Bronchial epithelial cell (primary cell): ENCODE measurements around the gene SPAG16. TPM values are rescaled to one million over a fixed set of nuclear protein-coding genes. Genes with fewer than 3 reads are reported as not detected.

Experiments used
- DNase-seq: peaks from one replicate; pipeline ENCODE4 v3.0.0-alpha.2; 2010; ENCODE audit warnings: low read depth
- FAIRE-seq: peaks from 2 replicates; lab custom pipeline; 2011; peaks lifted over from hg19 to GRCh38; lab: Jason Lieb, UNC
- H3K27me3 ChIP-seq: 2 replicates; pipeline ENCODE4 v1.5.1; 2011; ENCODE audit warnings: low read length; ENCODE audit not compliant: control insufficient read depth, insufficient read depth
- H3K36me3 ChIP-seq: 2 replicates; pipeline ENCODE4 v1.5.1; 2011; ENCODE audit warnings: low read length; ENCODE audit not compliant: control insufficient read depth, insufficient read depth
- H3K4me3 ChIP-seq: 2 replicates; pipeline ENCODE4 v1.5.1; 2011; ENCODE audit warnings: mild to moderate bottlenecking, low read depth, low read length, control low read depth
- total RNA-seq: library from RNA; depleted of rRNA; stranded (reverse); fragments of >200 nt; gene quantifications from 2 replicates; pipeline ENCODE4 v1.2.1, GENCODE V29; 2014
- TF ChIP-seq, protein P1 (sequence below): IDR thresholded peaks from 2 replicates; pipeline ENCODE4 v1.5.1; 2011; ENCODE audit warnings: mild to moderate bottlenecking, moderate library complexity, low read length, control low read depth, inconsistent platforms; ENCODE audit not compliant: insufficient read depth, severe bottlenecking

The SPAG16 gene
- total RNA-seq, 1 donor from 2014 or later, result 10.8 TPM

GRCh38 chr2:213722565-213722964 is 438.3 kb downstream of the SPAG16 start:
- no peaks in the 10 kb centered on the region for H3K36me3 ChIP-seq
- DNase-seq, result no peak
- FAIRE-seq, result no peak
- H3K27me3 ChIP-seq, result no peaks in the 10 kb centered on the region
- no peak overlapping the region for H3K4me3 ChIP-seq
- TF ChIP-seq, protein P1, sequence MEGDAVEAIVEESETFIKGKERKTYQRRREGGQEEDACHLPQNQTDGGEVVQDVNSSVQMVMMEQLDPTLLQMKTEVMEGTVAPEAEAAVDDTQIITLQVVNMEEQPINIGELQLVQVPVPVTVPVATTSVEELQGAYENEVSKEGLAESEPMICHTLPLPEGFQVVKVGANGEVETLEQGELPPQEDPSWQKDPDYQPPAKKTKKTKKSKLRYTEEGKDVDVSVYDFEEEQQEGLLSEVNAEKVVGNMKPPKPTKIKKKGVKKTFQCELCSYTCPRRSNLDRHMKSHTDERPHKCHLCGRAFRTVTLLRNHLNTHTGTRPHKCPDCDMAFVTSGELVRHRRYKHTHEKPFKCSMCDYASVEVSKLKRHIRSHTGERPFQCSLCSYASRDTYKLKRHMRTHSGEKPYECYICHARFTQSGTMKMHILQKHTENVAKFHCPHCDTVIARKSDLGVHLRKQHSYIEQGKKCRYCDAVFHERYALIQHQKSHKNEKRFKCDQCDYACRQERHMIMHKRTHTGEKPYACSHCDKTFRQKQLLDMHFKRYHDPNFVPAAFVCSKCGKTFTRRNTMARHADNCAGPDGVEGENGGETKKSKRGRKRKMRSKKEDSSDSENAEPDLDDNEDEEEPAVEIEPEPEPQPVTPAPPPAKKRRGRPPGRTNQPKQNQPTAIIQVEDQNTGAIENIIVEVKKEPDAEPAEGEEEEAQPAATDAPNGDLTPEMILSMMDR, result no peak

DNA sequence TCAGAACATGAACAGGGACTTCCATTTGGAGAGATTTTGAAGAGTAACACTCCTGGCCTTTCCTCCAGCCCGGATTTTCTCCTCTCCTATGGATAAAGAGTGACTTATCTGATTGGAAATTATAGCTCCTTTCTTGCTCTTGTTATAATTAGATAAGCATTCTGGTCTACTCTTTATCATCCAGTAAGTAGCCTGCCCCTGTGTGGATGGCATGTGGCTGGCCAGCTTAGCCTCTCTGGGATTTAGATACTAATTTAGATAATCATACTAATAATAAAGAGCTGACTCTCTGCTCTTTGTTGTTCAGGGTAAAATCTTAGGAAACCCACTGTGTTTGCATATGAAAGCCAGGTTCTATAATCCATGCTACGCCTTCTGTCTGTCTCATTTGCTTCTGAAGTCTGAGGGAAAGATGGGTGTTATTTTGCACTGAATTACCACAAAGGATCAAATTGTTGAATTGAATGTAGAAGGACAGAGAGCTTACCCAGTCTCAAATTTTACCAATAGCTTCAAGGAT is 438.8 kb downstream of the SPAG16 start:
- TF ChIP-seq, protein P1, result no peak
- no peaks in the 10 kb centered on the region for H3K36me3 ChIP-seq
- FAIRE-seq, result no peak
- no peak for DNase-seq
- H3K27me3 ChIP-seq, result no peaks in the 10 kb centered on the region
- no peak overlapping the region for H3K4me3 ChIP-seq

GRCh38 chr2:213723707-213724106 is 439.4 kb downstream of the SPAG16 start:
- DNase-seq (no peak), FAIRE-seq (no peak)
- TF ChIP-seq, protein P1, result no peak
- Histone ChIP-seq H3K27me3 (no peaks in the 10 kb centered on the region), H3K36me3 (no peaks in the 10 kb centered on the region), H3K4me3 (no peak overlapping the region)

DNA sequence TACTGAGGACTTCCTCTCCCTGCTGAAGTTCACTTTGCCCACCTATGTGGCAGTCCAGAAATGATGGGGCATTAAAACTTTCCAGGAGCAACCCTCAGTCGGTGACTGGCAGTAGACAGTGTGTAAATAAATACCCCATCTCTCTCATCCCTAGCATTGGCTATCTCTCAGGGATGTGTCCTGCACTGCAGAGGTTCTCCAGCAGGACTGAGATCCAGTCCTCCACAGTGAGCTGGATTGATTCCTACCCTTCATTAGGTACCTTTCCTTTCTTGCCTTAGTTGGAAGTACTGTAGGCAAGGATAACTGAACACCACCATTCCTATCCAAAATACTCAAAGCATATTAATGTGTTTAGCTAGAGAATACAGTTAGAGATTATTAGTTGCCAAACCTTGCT is 441.8 kb downstream of the SPAG16 start:
- no peak for DNase-seq
- no peaks in the 10 kb centered on the region for H3K27me3 ChIP-seq
- H3K4me3 ChIP-seq, result no peak overlapping the region
- no peaks in the 10 kb centered on the region for H3K36me3 ChIP-seq
- FAIRE-seq, result no peak
- TF ChIP-seq, protein P1, result no peak

GRCh38 chr2:213733893-213734292 is 449.6 kb downstream of the SPAG16 start:
- Histone ChIP-seq H3K4me3 (no peak overlapping the region), H3K27me3 (no peaks in the 10 kb centered on the region), H3K36me3 (no peaks in the 10 kb centered on the region)
- FAIRE-seq (no peak), DNase-seq (no peak)
- TF ChIP-seq, protein P1, result no peak

DNA sequence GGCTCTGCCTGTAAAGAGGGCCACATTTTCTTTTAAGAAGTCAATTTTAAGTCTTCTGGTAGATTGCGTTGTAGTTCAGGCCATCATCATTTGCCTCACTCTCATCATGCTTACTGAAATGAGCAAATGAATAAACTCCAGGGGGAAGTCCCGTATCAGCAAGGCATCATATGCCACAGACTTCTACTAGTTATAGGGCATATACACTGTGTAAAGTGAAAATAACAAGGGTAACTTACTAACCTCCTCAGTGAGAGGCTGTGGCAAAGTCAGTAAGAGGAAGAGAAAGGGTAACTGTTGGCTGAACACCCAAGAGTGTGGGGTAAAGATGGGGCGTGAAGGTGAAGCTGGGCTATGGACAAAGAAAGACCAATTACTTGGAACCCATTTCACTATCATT is 456.2 kb downstream of the SPAG16 start:
- no peak for FAIRE-seq
- no peaks in the 10 kb centered on the region for H3K27me3 ChIP-seq
- H3K4me3 ChIP-seq, result no peak overlapping the region
- DNase-seq, result no peak
- no peaks in the 10 kb centered on the region for H3K36me3 ChIP-seq
- TF ChIP-seq, protein P1, result no peak
